Left hindlimb (tissue), 1 donor: Measurements from ENCODE around the gene VLDLR.
"Not testable (repeated sequence)": the region's sequence is repeated elsewhere in the genome, so short reads cannot be mapped to it uniquely, and the experiment has no call there.

Source experiments
- DNase-seq: peaks from one replicate; pipeline ENCODE4 v3.0.0-alpha.2; 2018

Gene VLDLR

GRCh38 chr9:2664174-2665065 is 42.8 kb downstream of the VLDLR start:
- no peak for DNase-seq

- no peak for DNase-seq
Observed at GRCh38 chr9:2666569-2666968, 45.0 kb downstream of the VLDLR start.

GRCh38 chr9:2673161-2673560 is 51.6 kb downstream of the VLDLR start:
- DNase-seq, result no peak

- DNase-seq, result no peak
Observed at GRCh38 chr9:2674141-2674824, 52.7 kb downstream of the VLDLR start.

GRCh38 chr9:2675834-2676233 is 54.2 kb downstream of the VLDLR start:
- DNase-seq, result no peak

GRCh38 chr9:2676466-2676865 is 54.9 kb downstream of the VLDLR start:
- no peak for DNase-seq

GRCh38 chr9:2677915-2678889 is 56.6 kb downstream of the VLDLR start:
- no peak for DNase-seq

- DNase-seq, result no peak
Observed at GRCh38 chr9:2679011-2679410, 57.4 kb downstream of the VLDLR start.

GRCh38 chr9:2681981-2682380 is 60.4 kb downstream of the VLDLR start:
- no peak for DNase-seq

GRCh38 chr9:2686911-2687310 is 65.3 kb downstream of the VLDLR start:
- DNase-seq, result no peak

- DNase-seq, result no peak
Observed at GRCh38 chr9:2688636-2689035, 67.0 kb downstream of the VLDLR start.

- no peak for DNase-seq
Observed at GRCh38 chr9:2691212-2691611, 69.6 kb downstream of the VLDLR start.

GRCh38 chr9:2691626-2692025 is 70.0 kb downstream of the VLDLR start:
- no peak for DNase-seq

GRCh38 chr9:2693056-2693455 is 71.5 kb downstream of the VLDLR start:
- no peak for DNase-seq

- no peak for DNase-seq
Observed at GRCh38 chr9:2697492-2697891, 75.9 kb downstream of the VLDLR start.

- DNase-seq, result no peak
Observed at GRCh38 chr9:2700398-2700797, 78.8 kb downstream of the VLDLR start.

- DNase-seq, result no peak
Observed at GRCh38 chr9:2700909-2701550, 79.4 kb downstream of the VLDLR start.

GRCh38 chr9:2704504-2704903 is 82.9 kb downstream of the VLDLR start:
- no peak for DNase-seq

- not testable (repeated sequence) for DNase-seq
Observed at GRCh38 chr9:2707256-2707655, 85.7 kb downstream of the VLDLR start.
